ENCODE data around the gene EHBP1L1. TPM values are rescaled to one million over a fixed set of nuclear protein-coding genes. Genes with fewer than 3 reads are reported as not detected.

The EHBP1L1 gene
- total and polyA plus RNA-seq, 7 donors = 114 to 345 (median 208) TPM

DNA sequence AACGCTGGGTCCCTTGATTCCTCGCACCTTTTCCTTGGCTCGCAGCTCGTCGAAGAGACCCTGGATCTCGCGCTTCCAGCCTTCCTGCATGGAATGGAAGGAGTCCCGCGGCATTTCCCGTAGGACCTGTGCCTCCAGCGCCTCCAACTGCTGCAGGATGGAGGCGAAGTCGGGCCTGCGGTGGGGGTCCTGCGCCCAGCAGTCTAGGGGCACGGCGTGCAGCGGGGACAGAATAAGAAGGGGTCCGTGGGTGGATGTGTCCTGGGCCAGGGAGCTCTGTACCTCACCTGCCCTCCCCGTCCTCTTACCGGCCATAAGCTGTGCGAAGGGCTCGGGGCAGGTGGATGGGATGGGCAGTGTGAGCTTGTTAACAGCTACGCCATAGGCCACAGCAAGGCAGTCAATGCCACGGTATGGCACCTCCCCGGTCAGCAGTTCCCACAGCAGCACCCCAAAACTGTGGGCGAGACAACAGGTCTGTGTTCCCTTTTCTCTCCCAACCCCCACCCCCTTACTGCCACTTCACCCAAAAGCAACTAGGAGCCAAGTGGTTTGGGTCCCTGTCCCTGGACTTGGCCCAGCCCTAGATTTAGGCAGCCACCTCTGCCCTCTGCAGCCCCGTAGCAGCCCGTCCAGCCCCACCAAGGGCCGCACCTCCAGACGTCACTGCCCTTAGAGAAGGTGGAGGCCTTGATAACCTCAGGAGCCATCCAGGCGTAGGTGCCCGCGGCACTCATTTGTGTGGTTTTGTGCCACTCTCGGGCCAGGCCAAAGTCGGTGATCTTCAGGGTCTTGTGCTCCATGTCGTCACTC is 32.0 kb downstream of the EHBP1L1 start:
- Histone ChIP-seq H3K4me3 (peak overlapping the region; percentile 61), H3K9me3 (no peaks in the 10 kb centered on the region), H3K36me3 (ENCODE audit: insufficient read depth in 1 of 2, low read depth in 1 of 2) (peaks cover 0 to 50% of the 10 kb centered on the region in 2 donors), H3K27ac (peak overlapping the region; percentile 83), H3K27me3 (ENCODE audit: insufficient read depth in 3 of 3, low read length in 2 of 3) (no peaks in the 10 kb centered on the region), H3K4me1 (peaks cover 35% of the 10 kb centered on the region)
- intact Hi-C loops (cut with DNase I) = loop anchor here in 1 of 2 donors (5.0 kb wide), 1 partner anchor 36 kb away; the partner anchor contains the start of genes FAM89B and ZNRD2
- DNase-seq (no peak), ATAC-seq (no peak)
- TF ChIP-seq, protein P1, sequence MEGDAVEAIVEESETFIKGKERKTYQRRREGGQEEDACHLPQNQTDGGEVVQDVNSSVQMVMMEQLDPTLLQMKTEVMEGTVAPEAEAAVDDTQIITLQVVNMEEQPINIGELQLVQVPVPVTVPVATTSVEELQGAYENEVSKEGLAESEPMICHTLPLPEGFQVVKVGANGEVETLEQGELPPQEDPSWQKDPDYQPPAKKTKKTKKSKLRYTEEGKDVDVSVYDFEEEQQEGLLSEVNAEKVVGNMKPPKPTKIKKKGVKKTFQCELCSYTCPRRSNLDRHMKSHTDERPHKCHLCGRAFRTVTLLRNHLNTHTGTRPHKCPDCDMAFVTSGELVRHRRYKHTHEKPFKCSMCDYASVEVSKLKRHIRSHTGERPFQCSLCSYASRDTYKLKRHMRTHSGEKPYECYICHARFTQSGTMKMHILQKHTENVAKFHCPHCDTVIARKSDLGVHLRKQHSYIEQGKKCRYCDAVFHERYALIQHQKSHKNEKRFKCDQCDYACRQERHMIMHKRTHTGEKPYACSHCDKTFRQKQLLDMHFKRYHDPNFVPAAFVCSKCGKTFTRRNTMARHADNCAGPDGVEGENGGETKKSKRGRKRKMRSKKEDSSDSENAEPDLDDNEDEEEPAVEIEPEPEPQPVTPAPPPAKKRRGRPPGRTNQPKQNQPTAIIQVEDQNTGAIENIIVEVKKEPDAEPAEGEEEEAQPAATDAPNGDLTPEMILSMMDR (IDR thresholded peaks at IDR 0.05) = no peak
- 64 to 68% (median 65%) methylated on average over 37 of the region's 37 CpGs for WGBS, 3 donors

DNA sequence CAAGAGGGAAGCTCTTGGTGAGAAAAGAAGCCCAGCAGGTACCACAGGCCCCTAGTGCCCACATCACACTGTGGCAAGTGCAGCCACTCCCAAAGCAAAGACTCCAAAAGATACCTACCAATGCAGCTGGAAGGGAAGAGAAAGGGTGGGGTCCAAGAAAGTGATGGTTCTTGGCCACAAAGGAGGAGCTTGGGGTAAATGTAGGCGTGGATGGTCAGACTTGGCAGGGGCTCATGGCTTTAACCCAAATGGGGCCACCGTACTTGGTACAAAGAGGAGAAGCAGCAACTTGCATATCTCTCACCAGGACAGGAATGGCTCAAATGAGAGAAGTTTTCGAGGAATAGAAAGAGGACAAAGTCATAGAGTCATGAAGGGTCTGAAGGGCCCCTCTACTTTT is 33.4 kb downstream of the EHBP1L1 start:
- TF ChIP-seq, protein P1 (IDR thresholded peaks at IDR 0.05) = no peak
- ATAC-seq (no peak), DNase-seq (no peak)
- Histone ChIP-seq H3K9me3 (no peaks in the 10 kb centered on the region), H3K27me3 (ENCODE audit: insufficient read depth in 3 of 3, low read length in 2 of 3) (no peaks in the 10 kb centered on the region), H3K4me3 (no peak overlapping the region), H3K4me1 (peaks cover 42% of the 10 kb centered on the region), H3K27ac (no peak overlapping the region), H3K36me3 (ENCODE audit: insufficient read depth in 1 of 2, low read depth in 1 of 2) (peaks cover 0 to 37% of the 10 kb centered on the region in 2 donors)
- intact Hi-C loops (cut with DNase I) = loop anchor here in 1 of 2 donors (5.0 kb wide), 1 partner anchor 37 kb away; the partner anchor contains the start of genes FAM89B and ZNRD2
- 42 to 64% (median 46%) methylated on average over 3 of the region's 3 CpGs for WGBS, 3 donors

DNA sequence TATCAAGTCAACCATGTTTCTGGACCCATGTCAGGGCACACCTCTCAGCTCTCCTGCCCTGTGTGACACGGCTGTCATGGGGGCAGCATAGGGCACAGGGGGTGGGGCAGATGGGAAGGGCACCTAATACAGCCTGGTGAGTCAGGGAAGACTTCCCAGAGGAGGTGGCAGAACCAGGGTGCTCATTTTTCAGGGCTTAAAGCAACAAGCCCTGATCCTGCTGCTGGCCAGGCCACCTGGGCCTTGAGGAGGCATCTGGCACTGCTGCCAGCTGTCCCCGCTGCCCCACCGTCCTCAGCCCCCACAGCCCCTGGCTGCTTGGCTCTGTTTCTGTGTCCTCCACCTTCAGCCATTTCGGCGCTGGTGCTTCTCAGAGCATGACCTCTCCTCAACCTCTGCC is 33.8 kb downstream of the EHBP1L1 start:
- 62 to 72% (median 67%) methylated on average over 5 of the region's 5 CpGs for WGBS, 3 donors
- Histone ChIP-seq H3K27me3 (ENCODE audit: insufficient read depth in 3 of 3, low read length in 2 of 3) (no peaks in the 10 kb centered on the region), H3K4me3 (no peak overlapping the region), H3K9me3 (no peaks in the 10 kb centered on the region), H3K4me1 (peaks cover 42% of the 10 kb centered on the region), H3K27ac (no peak overlapping the region), H3K36me3 (ENCODE audit: insufficient read depth in 1 of 2, low read depth in 1 of 2) (peaks cover 0 to 33% of the 10 kb centered on the region in 2 donors)
- DNase-seq (no peak), ATAC-seq (no peak)
- intact Hi-C loops (cut with DNase I) = loop anchor here (5.0 kb wide), 1 partner anchor 37 kb away; the partner anchor contains the start of genes FAM89B (in 2 of the 2) and ZNRD2 (in 2 of the 2)
- TF ChIP-seq, protein P1 (IDR thresholded peaks at IDR 0.05) = no peak

DNA sequence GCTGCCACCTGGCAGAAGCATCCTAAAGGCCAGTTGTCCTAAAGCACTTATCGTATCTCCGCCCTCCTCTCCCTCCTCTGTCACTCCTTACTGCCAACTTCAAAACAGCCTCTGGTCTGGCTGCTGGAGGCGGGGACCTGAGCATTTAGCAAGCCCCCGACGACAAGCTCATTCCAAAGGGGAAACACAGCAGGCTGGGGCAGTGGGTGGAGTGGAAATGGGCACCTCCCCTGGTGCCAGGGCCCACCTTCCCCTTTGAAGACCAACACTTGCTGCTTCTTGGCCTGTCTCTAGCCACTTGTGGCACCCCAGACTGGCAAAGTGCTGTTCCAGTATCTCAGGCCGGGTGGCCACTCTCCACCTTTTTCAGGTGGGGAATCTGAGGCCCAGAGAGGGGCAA is 34.6 kb downstream of the EHBP1L1 start:
- TF ChIP-seq, protein P1 (IDR thresholded peaks at IDR 0.05) = no peak
- H3K36me3 ChIP-seq (ENCODE audit: insufficient read depth in 1 of 2, low read depth in 1 of 2) = peaks cover 0 to 25% of the 10 kb centered on the region in 2 donors
- H3K4me3 ChIP-seq = peak overlapping the region; percentile 97
- no peak for ATAC-seq
- intact Hi-C loops (cut with DNase I) = loop anchor here in 1 of 2 donors (5.0 kb wide), 1 partner anchor 38 kb away; the partner anchor contains the start of genes FAM89B and ZNRD2
- H3K27me3 ChIP-seq (ENCODE audit: insufficient read depth in 3 of 3, low read length in 2 of 3) = no peaks in the 10 kb centered on the region
- H3K4me1 ChIP-seq = peaks cover 42% of the 10 kb centered on the region
- H3K27ac ChIP-seq = peak overlapping the region; percentile 89
- DNase-seq = no peak
- 49 to 60% (median 59%) methylated on average over 6 of the region's 6 CpGs for WGBS, 3 donors
- no peaks in the 10 kb centered on the region for H3K9me3 ChIP-seq

Data from psoas muscle (tissue), 8 donors.